IMR-90 (cell line): ENCODE data around the gene HSPB6. TPM values are rescaled to one million over a fixed set of nuclear protein-coding genes. Genes with fewer than 3 reads are reported as not detected.

ENCODE experiments used
- ATAC-seq: fragments of 200-7000 bp; cut with Tn5 transposase; 2 replicates; pipeline ENCODE4 v1.9.1; 2020; ENCODE audit warnings: low read depth, mild to moderate bottlenecking, moderate library complexity
- BruUV-seq: library from RNA; stranded (reverse); fragments of 400-500 nt; replicated peaks from 2 replicates; lab custom pipeline; 2021; lab: Mats Ljungman, UMichigan
- CTCF ChIA-PET: fragments of 300-600 bp; formaldehyde crosslinking; extraction: SDS; loops from one replicate; lab custom pipeline; 2021; ENCODE audit warnings: antibody characterized with exemption; lab: Yijun Ruan, JAX
- POLR2A ChIA-PET: fragments of 300-600 bp; sonication (Branson Sonifier 250); formaldehyde crosslinking; loops from one replicate; lab custom pipeline; 2022; ENCODE audit warnings: antibody characterized with exemption; ENCODE audit not compliant: unreplicated experiment; lab: Charles Lee
- DNase-seq: peaks from one replicate; pipeline ENCODE4 v3.0.0; 2013
- H2AFZ ChIP-seq: replicated peaks from 2 replicates; pipeline ENCODE3; 2013; ENCODE audit warnings: low read length, mild to moderate bottlenecking; ENCODE audit not compliant: poor library complexity
- H2AK5ac ChIP-seq: 2 replicates; pipeline ENCODE4 v1.6.1; 2013; ENCODE audit warnings: low read depth, low read length, inconsistent platforms
- H2AK9ac ChIP-seq: replicated peaks from 2 replicates; pipeline ENCODE3; 2013; ENCODE audit warnings: mild to moderate bottlenecking, low read depth, low read length, moderate library complexity; ENCODE audit not compliant: poor library complexity
- H2BK120ac ChIP-seq: 2 replicates; pipeline ENCODE4 v1.6.1; 2013; ENCODE audit warnings: low read depth, low read length, inconsistent platforms
- H2BK15ac ChIP-seq: 3 replicates; pipeline ENCODE4 v1.6.1; 2013; ENCODE audit warnings: low read depth, low read length, inconsistent platforms
- H2BK20ac ChIP-seq: 2 replicates; pipeline ENCODE4 v1.6.1; 2013; ENCODE audit warnings: low read depth, mild to moderate bottlenecking, inconsistent platforms, low read length, moderate library complexity
- H2BK5ac ChIP-seq: 2 replicates; pipeline ENCODE4 v1.6.1; 2013; ENCODE audit warnings: mild to moderate bottlenecking, low read depth, low read length, inconsistent platforms; ENCODE audit not compliant: poor library complexity, severe bottlenecking
- H3K14ac ChIP-seq: replicated peaks from 2 replicates; pipeline ENCODE4 v1.6.1; 2013; ENCODE audit warnings: low read depth, low read length, inconsistent platforms
- H3K18ac ChIP-seq: 2 replicates; pipeline ENCODE4 v1.6.1; 2013; ENCODE audit warnings: low read depth, low read length, control low read depth
- H3K23ac ChIP-seq: 2 replicates; pipeline ENCODE4 v1.6.1; 2013; ENCODE audit warnings: low read depth, low read length, inconsistent platforms
- H3K27ac ChIP-seq: 2 replicates; pipeline ENCODE4 v1.5.1; 2013; ENCODE audit warnings: mild to moderate bottlenecking, control low read depth, low read length; ENCODE audit not compliant: insufficient read depth
- H3K27me3 ChIP-seq: 2 replicates; pipeline ENCODE4 v1.6.1; 2013; ENCODE audit warnings: low read length; ENCODE audit not compliant: control insufficient read depth, insufficient read depth
- H3K36me3 ChIP-seq: 2 replicates; pipeline ENCODE4 v1.6.1; 2013; ENCODE audit warnings: low read length, mixed read lengths; ENCODE audit not compliant: control insufficient read depth, insufficient read depth
- H3K4ac ChIP-seq: 2 replicates; pipeline ENCODE4 v1.6.1; 2013; ENCODE audit warnings: low read depth, low read length, inconsistent platforms
- H3K4me1 ChIP-seq: 2 replicates; pipeline ENCODE4 v1.6.1; 2013; ENCODE audit warnings: low read length, mixed read lengths; ENCODE audit not compliant: control insufficient read depth, insufficient read depth
- H3K4me2 ChIP-seq: 2 replicates; pipeline ENCODE4 v1.6.1; 2013; ENCODE audit warnings: low read depth, mild to moderate bottlenecking, control low read depth, low read length, moderate library complexity
- H3K4me3 ChIP-seq: 2 replicates; pipeline ENCODE4 v1.5.1; 2013; ENCODE audit warnings: low read depth, mild to moderate bottlenecking, control low read depth, low read length, moderate library complexity; ENCODE audit not compliant: insufficient read depth
- H3K56ac ChIP-seq: 2 replicates; pipeline ENCODE4 v1.6.1; 2013; ENCODE audit warnings: low read length, inconsistent platforms; ENCODE audit not compliant: insufficient read depth; ENCODE audit errors: extremely low read depth
- H3K79me1 ChIP-seq, 2 experiments: 2 replicates each; pipeline ENCODE4 v1.6.1; 2013; ENCODE audit warnings: low read length in 2 of 2, inconsistent platforms in 1 of 2, low read depth in 1 of 2
- H3K9ac ChIP-seq: 2 replicates; pipeline ENCODE4 v1.6.1; 2013; ENCODE audit warnings: low read depth, low read length, control low read depth
- H3K9me1 ChIP-seq: 2 replicates; pipeline ENCODE4 v1.6.1; 2013; ENCODE audit warnings: low read length, inconsistent platforms; ENCODE audit not compliant: insufficient read depth
- H3K9me3 ChIP-seq: 2 replicates; pipeline ENCODE4 v1.6.1; 2013; ENCODE audit warnings: low read length; ENCODE audit not compliant: control insufficient read depth, insufficient read depth
- H4K20me1 ChIP-seq: 2 replicates; pipeline ENCODE4 v1.6.1; 2013; ENCODE audit warnings: low read length, inconsistent platforms; ENCODE audit not compliant: insufficient read depth
- H4K5ac ChIP-seq: 2 replicates; pipeline ENCODE4 v1.6.1; 2013; ENCODE audit warnings: mild to moderate bottlenecking, low read depth, low read length, control low read depth
- H4K8ac ChIP-seq, 2 experiments: 2 replicates each; pipeline ENCODE4 v1.6.1; 2013; ENCODE audit warnings: low read depth in 2 of 2, low read length in 2 of 2, control low read depth in 1 of 2, inconsistent platforms in 1 of 2
- H4K91ac ChIP-seq: 2 replicates; pipeline ENCODE4 v1.6.1; 2013; ENCODE audit warnings: low read depth, low read length, inconsistent platforms; ENCODE audit not compliant: insufficient read depth
- BHLHE40 ChIP-seq: fragments of 150-350 bp; IDR thresholded peaks from 2 replicates; pipeline ENCODE4 v1.6.1; 2016; ENCODE audit warnings: mild to moderate bottlenecking, low read depth, low read length
- CEBPB ChIP-seq: IDR thresholded peaks from 2 replicates; pipeline ENCODE4 v1.6.1; 2012; ENCODE audit warnings: low read depth, low read length, improper control_type of control experiment
- CHD1 ChIP-seq: IDR thresholded peaks from 2 replicates; pipeline ENCODE4 v1.6.1; 2012; ENCODE audit warnings: low read depth, low read length, improper control_type of control experiment
- ELK1 ChIP-seq: fragments of 150-350 bp; IDR thresholded peaks from 2 replicates; pipeline ENCODE4 v1.6.1; 2016; ENCODE audit warnings: low read depth, mild to moderate bottlenecking, low read length, moderate library complexity, borderline replicate concordance
- FOS ChIP-seq: fragments of 150-350 bp; IDR thresholded peaks from 2 replicates; pipeline ENCODE4 v1.6.1; 2016; ENCODE audit warnings: low read depth, low read length
- MAFK ChIP-seq: IDR thresholded peaks from 2 replicates; pipeline ENCODE4 v1.6.1; 2012; ENCODE audit warnings: low read depth, low read length, improper control_type of control experiment
- MAZ ChIP-seq: IDR thresholded peaks from 2 replicates; pipeline ENCODE4 v1.6.1; 2012; ENCODE audit warnings: low read depth, mild to moderate bottlenecking, low read length, improper control_type of control experiment, moderate library complexity, borderline replicate concordance
- MXI1 ChIP-seq: IDR thresholded peaks from 2 replicates; pipeline ENCODE4 v1.6.1; 2012; ENCODE audit warnings: low read depth, mild to moderate bottlenecking, low read length, moderate library complexity, borderline replicate concordance
- NFE2L2 ChIP-seq: fragments of 150-350 bp; IDR thresholded peaks from 2 replicates; pipeline ENCODE4 v1.6.1; 2016; ENCODE audit warnings: low read depth, mild to moderate bottlenecking, low read length
- POLR2A ChIP-seq: IDR thresholded peaks from 2 replicates; pipeline ENCODE4 v1.6.1; 2012; ENCODE audit warnings: mild to moderate bottlenecking, low read depth, low read length
- RAD21 ChIP-seq: IDR thresholded peaks from 2 replicates; pipeline ENCODE4 v1.6.1; 2012; ENCODE audit warnings: low read length, improper control_type of control experiment
- RCOR1 ChIP-seq: IDR thresholded peaks from 2 replicates; pipeline ENCODE4 v1.6.1; 2012; ENCODE audit warnings: mild to moderate bottlenecking, low read length, improper control_type of control experiment; ENCODE audit not compliant: insufficient replicate concordance
- RFX5 ChIP-seq: IDR thresholded peaks from 2 replicates; pipeline ENCODE4 v1.8.0; 2012; ENCODE audit warnings: low read depth, mild to moderate bottlenecking, low read length, moderate library complexity
- SMC3 ChIP-seq: fragments of 150-350 bp; IDR thresholded peaks from 2 replicates; pipeline ENCODE4 v1.6.1; 2016; ENCODE audit warnings: low read depth, mild to moderate bottlenecking, antibody characterized with exemption, low read length, moderate library complexity
- WGBS, 2 experiments: methylation state at CpG; one replicate each; pipeline versions ENCODE4 v1.1.5 to v1.1.7; 2013; ENCODE audit warnings: missing lambda C conversion rate in 2 of 2; ENCODE audit not compliant: insufficient read length in 1 of 2; ENCODE audit errors: extremely low coverage in 2 of 2; 5-methylcytosine and 5-hydroxymethylcytosine counted together
- dilution Hi-C: fragments of 300-500 bp; cut with HindIII; formaldehyde crosslinking; loops from one replicate; pipeline ENCODE4 v1.14.3; 2018; ENCODE audit warnings: low sequenced_read_pairs; ENCODE audit not compliant: unreplicated experiment
- in situ Hi-C: fragments of 300-500 bp; cut with MboI; formaldehyde crosslinking; loops from 3 replicates; pipeline ENCODE4 v1.14.3; 2019; ENCODE audit warnings: low sequenced_read_pairs, inconsistent platforms, mixed read lengths
- intact Hi-C: fragments of 100-400 bp; cut with micrococcal nuclease; formaldehyde crosslinking; loops from 2 replicates; pipeline ENCODE4 v1.10.0; 2022
- polyA plus RNA-seq, 3 experiments: library from polyadenylated mRNA; depleted of rRNA; stranded (reverse); fragments of >200 nt; gene quantifications; 2 replicates each; pipeline ENCODE4 v1.2.3, GENCODE V29; 2012; ENCODE audit warnings: low replicate concordance in 1 of 3
- total RNA-seq: library from RNA; depleted of rRNA; stranded (reverse); fragments of >200 nt; gene quantifications from 2 replicates; pipeline ENCODE4 v1.2.3, GENCODE V29; 2012

The HSPB6 gene
- total and polyA plus RNA-seq, 2 of the 4 experiments (the other 2 are of a cell fraction) = 5.7 to 206 TPM

- no TSS peak for BruUV-seq
- Histone ChIP-seq H2BK5ac (no peak overlapping the region), H2BK120ac (no peak overlapping the region), H3K27me3 (no peaks in the 10 kb centered on the region), H3K27ac (no peak overlapping the region), H2AFZ (peak overlapping the region; percentile 99), H3K9ac (no peak overlapping the region), H2BK15ac (no peak overlapping the region), H3K56ac (no peak overlapping the region), H3K4me1 (peaks cover 6% of the 10 kb centered on the region), H3K36me3 (0 out of 2 replicates have a peak, but pooled peaks cover 2% of the 10 kb centered on the region), H3K23ac (no peak overlapping the region), H3K4me2 (peak overlapping the region; percentile 73), H2AK9ac (peak overlapping the region; percentile 25), H4K91ac (no peak overlapping the region), H4K20me1 (no peaks in the 10 kb centered on the region), H3K9me3 (no peaks in the 10 kb centered on the region), H3K9me1 (peaks cover 6% of the 10 kb centered on the region; the same call in 1 of the 2 replicates), H3K79me1 (peaks cover 7 to 18% of the 10 kb centered on the region in 2 experiments), H3K4me3 (no peak overlapping the region), H4K5ac (no peak overlapping the region), H2BK20ac (no peak overlapping the region), H3K18ac (no peak overlapping the region), H3K4ac (no peak overlapping the region), H3K14ac (no peak overlapping the region), H2AK5ac (no peak overlapping the region), H4K8ac (no peak overlapping the region)
- intact Hi-C loops (loop anchor here (2.0 kb wide), 1 partner anchor 16 kb away; the partner anchor contains the start of gene PROSER3), in situ Hi-C loops (no loop called here), dilution Hi-C loops (no loop called here)
- POLR2A ChIA-PET = no interaction called here
- ATAC-seq (no peak), DNase-seq (no peak)
- CTCF ChIA-PET = no interaction called here
- TF ChIP-seq RCOR1 (no peak), MAZ (no peak), RFX5 (no peak), BHLHE40 (no peak), SMC3 (no peak), MXI1 (no peak), ELK1 (no peak), POLR2A (no peak), CHD1 (no peak), CEBPB (no peak), FOS (no peak), NFE2L2 (no peak), MAFK (no peak), RAD21 (no peak)
- 29% methylated on average over 5 of the region's 9 CpGs; no CpG with 5 or more reads in 1 of the 2 experiments for WGBS, 2 experiments
Measured at GRCh38 chr19:35775046-35775297, 18.1 kb upstream of the HSPB6 start.
